22Rv1 (cell line): ENCODE results near the gene WRAP73.

Source experiments
- H3K27ac ChIP-seq: fragments of 450-650 bp; 2 replicates; pipeline ENCODE4 v1.5.1; 2017
- ZFX ChIP-seq: fragments of 450-650 bp; IDR thresholded peaks from 2 replicates; pipeline ENCODE4 v1.6.1; 2017; ENCODE audit warnings: antibody characterized with exemption, borderline replicate concordance
- TF ChIP-seq, protein P1 (sequence below): fragments of 450-650 bp; IDR thresholded peaks from 2 replicates; pipeline ENCODE4 v1.5.1; 2017; ENCODE audit warnings: mild to moderate bottlenecking

The WRAP73 gene

DNA sequence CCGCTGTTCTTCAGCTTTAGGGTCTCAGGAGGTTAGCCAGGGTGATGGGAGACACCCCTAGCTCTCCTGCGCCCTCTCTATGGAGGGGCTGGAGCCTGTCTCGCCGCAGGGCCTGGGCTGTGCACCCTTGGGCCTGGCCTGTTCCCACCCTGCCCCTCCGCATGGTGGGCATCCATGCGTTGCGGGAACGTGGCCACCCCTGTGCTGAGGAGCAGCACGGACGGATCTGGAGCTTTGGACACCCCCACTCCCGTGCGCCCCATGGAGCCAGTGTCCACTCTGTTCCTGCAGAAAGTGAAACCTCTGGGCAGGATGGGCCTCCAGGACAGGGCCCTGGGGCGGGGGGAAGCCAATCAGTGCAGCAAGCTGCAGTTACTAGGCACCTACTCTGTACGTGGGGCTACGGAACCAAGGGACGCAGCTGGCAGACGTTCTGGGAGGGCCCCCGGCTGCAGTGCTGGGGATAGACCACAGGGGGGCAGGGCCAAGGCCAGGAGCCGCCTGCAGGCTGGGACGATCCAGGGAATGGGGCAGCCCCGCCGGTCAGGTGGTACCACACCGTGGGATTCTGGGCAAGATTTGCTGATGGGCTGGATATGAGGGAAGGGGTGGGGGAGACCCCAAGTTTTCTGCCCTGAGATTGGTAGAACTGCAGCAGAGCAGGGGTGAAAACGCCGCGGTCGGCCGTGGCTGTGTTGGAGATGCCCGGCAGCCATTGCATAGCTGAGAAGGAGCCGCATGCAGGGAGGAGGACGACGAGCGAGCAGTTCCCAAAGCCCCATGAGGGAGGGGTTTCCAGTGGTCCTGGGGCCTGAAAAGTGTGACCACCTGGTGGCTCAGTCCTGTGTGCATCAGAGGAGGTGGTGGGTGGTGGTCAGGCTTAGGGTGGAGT lies 45.7 kb upstream of the WRAP73 start:
- no peak for TF ChIP-seq ZFX
- TF ChIP-seq, protein P1, sequence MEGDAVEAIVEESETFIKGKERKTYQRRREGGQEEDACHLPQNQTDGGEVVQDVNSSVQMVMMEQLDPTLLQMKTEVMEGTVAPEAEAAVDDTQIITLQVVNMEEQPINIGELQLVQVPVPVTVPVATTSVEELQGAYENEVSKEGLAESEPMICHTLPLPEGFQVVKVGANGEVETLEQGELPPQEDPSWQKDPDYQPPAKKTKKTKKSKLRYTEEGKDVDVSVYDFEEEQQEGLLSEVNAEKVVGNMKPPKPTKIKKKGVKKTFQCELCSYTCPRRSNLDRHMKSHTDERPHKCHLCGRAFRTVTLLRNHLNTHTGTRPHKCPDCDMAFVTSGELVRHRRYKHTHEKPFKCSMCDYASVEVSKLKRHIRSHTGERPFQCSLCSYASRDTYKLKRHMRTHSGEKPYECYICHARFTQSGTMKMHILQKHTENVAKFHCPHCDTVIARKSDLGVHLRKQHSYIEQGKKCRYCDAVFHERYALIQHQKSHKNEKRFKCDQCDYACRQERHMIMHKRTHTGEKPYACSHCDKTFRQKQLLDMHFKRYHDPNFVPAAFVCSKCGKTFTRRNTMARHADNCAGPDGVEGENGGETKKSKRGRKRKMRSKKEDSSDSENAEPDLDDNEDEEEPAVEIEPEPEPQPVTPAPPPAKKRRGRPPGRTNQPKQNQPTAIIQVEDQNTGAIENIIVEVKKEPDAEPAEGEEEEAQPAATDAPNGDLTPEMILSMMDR = peak; percentile 93
- H3K27ac ChIP-seq = no peak overlapping the region

DNA sequence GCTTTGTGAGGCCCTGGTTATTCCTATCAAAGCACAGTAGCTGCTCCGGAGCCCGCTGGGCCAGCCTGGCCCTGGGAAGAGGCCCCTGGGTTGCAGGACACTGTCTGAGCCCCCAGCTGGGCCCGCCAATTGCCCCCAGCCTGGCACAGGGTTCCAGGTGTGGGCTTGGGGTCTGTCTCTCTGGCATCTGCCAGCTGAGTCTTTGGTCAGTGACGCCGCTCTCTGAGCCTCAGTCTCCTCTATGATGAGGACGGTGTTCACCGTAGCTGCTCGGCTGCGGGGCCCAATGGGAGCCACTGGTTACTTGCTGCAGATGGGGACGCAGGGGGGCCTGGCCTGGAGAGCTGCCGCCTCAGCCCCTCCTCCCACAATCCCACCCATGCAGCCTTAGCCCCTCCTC lies 43.4 kb upstream of the WRAP73 start:
- TF ChIP-seq, protein P1 = no peak
- TF ChIP-seq ZFX = no peak

DNA sequence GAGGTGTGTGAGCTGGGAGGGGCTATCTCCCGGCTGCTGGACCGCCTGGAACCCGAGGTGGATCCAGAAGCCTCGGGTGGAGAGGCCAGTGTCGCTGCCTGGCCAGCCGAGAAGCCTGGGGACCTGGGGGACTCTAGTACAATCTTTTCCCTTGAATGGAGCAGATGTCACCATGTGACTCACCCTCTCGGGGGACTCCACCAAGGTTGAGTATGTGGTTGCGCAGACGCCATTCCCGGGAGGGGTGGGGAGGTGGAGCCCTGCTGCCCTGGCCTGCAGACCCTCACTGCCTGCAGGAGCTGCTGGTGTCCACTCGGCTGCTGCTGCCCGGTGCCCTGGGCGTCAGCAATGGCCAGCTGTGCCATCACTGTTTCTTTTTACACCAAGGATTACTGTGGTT lies 42.7 kb upstream of the WRAP73 start:
- TF ChIP-seq, protein P1 = no peak
- TF ChIP-seq ZFX = no peak
- H3K27ac ChIP-seq = no peak overlapping the region

More for the DNA sequence above, 43.4 kb upstream of the WRAP73 start:
- no peak overlapping the region for H3K27ac ChIP-seq

DNA sequence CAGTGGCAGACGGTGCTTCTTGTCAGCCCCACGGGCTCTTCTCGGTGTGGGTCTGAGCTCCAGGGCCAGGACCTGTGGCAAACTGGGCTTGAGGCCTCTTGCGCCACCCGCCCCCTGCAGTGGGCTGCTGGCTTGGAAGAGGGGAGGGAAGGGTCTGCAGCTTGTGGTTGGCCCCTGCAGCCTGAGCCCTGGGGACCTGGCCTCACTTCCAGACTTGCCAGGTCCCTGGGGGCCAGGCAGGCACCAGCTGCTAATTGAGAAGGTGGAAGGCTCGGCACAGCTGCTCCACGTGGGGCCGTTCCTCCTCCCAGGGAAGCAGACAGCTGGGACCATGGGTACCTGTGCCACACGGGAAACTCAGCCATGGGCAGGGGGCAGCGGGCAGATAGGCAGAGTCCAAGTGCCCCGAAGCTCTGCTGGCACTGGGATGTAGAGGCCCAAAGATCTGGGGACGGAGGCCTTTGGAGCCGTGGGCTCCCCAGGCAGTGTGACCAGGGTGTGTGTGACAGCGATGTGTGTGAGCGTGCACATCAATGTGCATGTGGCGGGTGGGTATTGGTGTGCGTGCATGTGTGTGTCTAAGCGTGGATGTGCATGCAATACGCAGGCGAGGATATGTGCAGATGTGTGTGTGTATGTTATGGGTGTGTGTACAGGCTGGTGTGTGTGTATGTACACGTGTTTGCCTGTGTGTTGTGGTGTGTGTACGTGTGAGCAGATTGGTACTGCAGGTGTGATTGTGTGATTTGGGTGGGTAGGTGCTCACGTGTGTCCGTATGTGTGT lies 41.7 kb upstream of the WRAP73 start:
- H3K27ac ChIP-seq = no peak overlapping the region
- TF ChIP-seq ZFX = no peak
- TF ChIP-seq, protein P1 = no peak

DNA sequence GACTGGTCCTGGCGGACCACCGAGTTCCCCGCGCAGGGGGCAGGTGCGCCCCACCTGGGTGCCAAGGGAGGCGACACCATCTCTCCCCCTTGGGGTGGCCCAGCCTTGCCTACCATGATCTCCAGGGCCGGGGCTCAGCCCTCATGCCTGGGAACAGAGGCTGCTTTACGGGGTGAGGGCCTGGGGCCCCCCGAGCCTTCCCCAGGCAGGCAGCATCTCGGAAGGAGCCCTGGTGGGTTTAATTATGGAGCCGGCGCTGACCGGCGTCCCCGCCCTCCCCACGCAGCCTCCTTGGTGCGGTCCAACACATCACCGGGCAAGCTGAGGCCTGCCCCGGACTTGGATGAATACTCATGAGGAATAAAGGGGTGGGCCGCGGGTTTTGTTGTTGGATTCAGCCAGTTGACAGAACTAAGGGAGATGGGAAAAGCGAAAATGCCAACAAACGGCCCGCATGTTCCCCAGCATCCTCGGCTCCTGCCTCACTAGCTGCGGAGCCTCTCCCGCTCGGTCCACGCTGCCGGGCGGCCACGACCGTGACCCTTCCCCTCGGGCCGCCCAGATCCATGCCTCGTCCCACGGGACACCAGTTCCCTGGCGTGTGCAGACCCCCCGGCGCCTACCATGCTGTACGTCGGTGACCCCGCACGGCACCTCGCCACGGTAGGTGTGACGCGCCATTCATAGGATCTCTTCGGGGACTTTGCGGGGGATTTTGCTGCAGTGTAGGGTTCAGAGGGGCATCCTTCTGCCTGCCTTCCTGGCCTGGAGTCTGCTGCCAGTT lies 40.6 kb upstream of the WRAP73 start:
- no peak overlapping the region for H3K27ac ChIP-seq
- TF ChIP-seq, protein P1 = no peak
- TF ChIP-seq ZFX = no peak

DNA sequence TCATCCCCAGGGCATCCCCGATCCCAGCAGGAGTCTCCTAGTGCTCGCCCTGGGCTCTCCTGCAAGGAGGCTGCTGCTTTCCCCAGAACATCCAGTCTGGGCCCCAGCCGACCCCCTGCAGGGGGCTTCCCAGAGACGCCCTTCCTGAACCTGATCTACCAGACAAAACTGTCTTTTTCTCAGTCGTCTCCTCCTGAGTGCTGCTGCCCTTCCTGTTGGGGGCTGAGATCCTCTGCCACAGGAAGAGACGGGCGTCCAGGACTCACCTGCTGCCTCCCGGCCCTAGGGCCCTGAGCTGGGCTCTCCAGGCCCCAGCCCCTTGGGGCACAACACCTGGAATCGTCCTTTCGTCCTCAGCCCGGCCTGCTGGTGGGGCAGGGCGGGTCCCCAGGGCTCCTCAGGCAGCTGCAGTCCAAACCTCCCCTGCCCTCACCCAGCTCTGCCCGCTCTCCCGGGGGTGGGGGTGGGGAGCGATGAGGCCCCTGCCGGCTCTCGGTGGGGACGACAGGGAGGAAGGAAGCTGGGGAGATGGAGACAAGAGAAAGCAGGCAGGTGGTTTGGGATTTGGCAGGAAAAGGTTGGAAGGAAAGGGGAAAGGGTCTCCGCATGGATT lies 39.3 kb upstream of the WRAP73 start:
- TF ChIP-seq, protein P1 = no peak; the same call in 1 of the 2 replicates
- no peak for TF ChIP-seq ZFX
- H3K27ac ChIP-seq = no peak overlapping the region
